Liver (tissue), 9 donors: ENCODE measurements around the gene ACER2. TPM values are rescaled to one million over a fixed set of nuclear protein-coding genes. Genes with fewer than 3 reads are reported as not detected.

Source experiments
- DNase-seq: peaks from one replicate; pipeline ENCODE4 v3.0.0-alpha.2; 2017; ENCODE audit warnings: low spot score
- H3K27ac ChIP-seq, 2 donors: one replicate each; pipeline ENCODE4 v1.7.0; 2013; ENCODE audit warnings: inconsistent platforms in 2 of 2, low read length in 2 of 2, control low read depth in 1 of 2, low read depth in 1 of 2, mild to moderate bottlenecking in 1 of 2
- H3K27me3 ChIP-seq, 4 donors: one replicate each; pipeline versions ENCODE4 v1.6.1 to v1.7.0; 2013; ENCODE audit warnings: low read length in 3 of 4, inconsistent platforms in 1 of 4, mild to moderate bottlenecking in 1 of 4, moderate library complexity in 1 of 4; ENCODE audit not compliant: control insufficient read depth in 4 of 4, insufficient read depth in 4 of 4
- H3K36me3 ChIP-seq, 4 donors: one replicate each; pipeline versions ENCODE4 v1.6.1 to v1.7.0; 2013; ENCODE audit warnings: low read length in 3 of 4, mild to moderate bottlenecking in 3 of 4, low read depth in 1 of 4, moderate library complexity in 1 of 4; ENCODE audit not compliant: control insufficient read depth in 4 of 4, insufficient read depth in 3 of 4
- H3K4me1 ChIP-seq, 4 donors: one replicate each; pipeline versions ENCODE4 v1.6.1 to v1.7.0; 2013; ENCODE audit warnings: low read length in 3 of 4, mild to moderate bottlenecking in 3 of 4, moderate library complexity in 1 of 4; ENCODE audit not compliant: control insufficient read depth in 4 of 4, insufficient read depth in 4 of 4
- H3K4me3 ChIP-seq, 3 donors: one replicate each; pipeline versions ENCODE4 v1.6.1 to v1.7.0; 2013; ENCODE audit warnings: low read length in 3 of 3, control low read depth in 1 of 3, low read depth in 1 of 3, mild to moderate bottlenecking in 1 of 3
- H3K9ac ChIP-seq, 2 donors: one replicate each; pipeline ENCODE4 v1.7.0; 2013; ENCODE audit warnings: low read length in 2 of 2, mild to moderate bottlenecking in 2 of 2, moderate library complexity in 2 of 2, control low read depth in 1 of 2, low read depth in 1 of 2
- H3K9me3 ChIP-seq, 4 donors: one replicate each; pipeline versions ENCODE4 v1.6.1 to v1.7.0; 2013; ENCODE audit warnings: low read length in 3 of 4; ENCODE audit not compliant: control insufficient read depth in 4 of 4
- ATF3 ChIP-seq: IDR thresholded peaks from 2 replicates; pipeline ENCODE4 v1.6.1; 2016; ENCODE audit warnings: antibody characterized with exemption
- CTCF ChIP-seq: fragments of 150-350 bp; IDR thresholded peaks from 2 replicates; pipeline ENCODE4 v1.5.1; 2017; ENCODE audit warnings: improper control_type of control experiment, low read depth, low read length; ENCODE audit not compliant: missing input control
- EGR1 ChIP-seq, 2 donors: IDR thresholded peaks; 2 replicates each; pipeline ENCODE4 v1.6.1; 2016 to 2018; ENCODE audit warnings: antibody characterized with exemption in 2 of 2, low read depth in 2 of 2
- FOXA2 ChIP-seq: IDR thresholded peaks from 2 replicates; pipeline ENCODE4 v1.6.1; 2016; ENCODE audit warnings: antibody characterized with exemption
- HNF4A ChIP-seq, 2 donors: conservative IDR thresholded peaks; 2 replicates each; pipeline ENCODE4 v1.6.1; 2016; ENCODE audit warnings: antibody characterized with exemption in 2 of 2, mild to moderate bottlenecking in 2 of 2
- HNF4G ChIP-seq: IDR thresholded peaks from 2 replicates; pipeline ENCODE4 v1.6.1; 2016; ENCODE audit warnings: antibody characterized with exemption
- JUND ChIP-seq, 2 donors: IDR thresholded peaks; 2 replicates each; pipeline ENCODE4 v1.6.1; 2016; ENCODE audit warnings: antibody characterized with exemption in 2 of 2
- MAX ChIP-seq: IDR thresholded peaks from 2 replicates; pipeline ENCODE4 v1.6.1; 2016; ENCODE audit warnings: antibody characterized with exemption
- NR2F2 ChIP-seq: IDR thresholded peaks from 2 replicates; pipeline ENCODE4 v1.6.1; 2016; ENCODE audit warnings: antibody characterized with exemption
- RAD21 ChIP-seq, 2 donors: IDR thresholded peaks; 2 replicates each; pipeline ENCODE4 v1.6.1; 2016; ENCODE audit warnings: antibody characterized with exemption in 2 of 2, mild to moderate bottlenecking in 2 of 2
- REST ChIP-seq: IDR thresholded peaks from 2 replicates; pipeline ENCODE4 v1.6.1; 2016; ENCODE audit warnings: antibody characterized with exemption, mild to moderate bottlenecking
- RXRA ChIP-seq, 2 donors: IDR thresholded peaks; 2 replicates each; pipeline ENCODE4 v1.6.1; 2017 to 2018; ENCODE audit warnings: antibody characterized with exemption in 2 of 2, mild to moderate bottlenecking in 1 of 2
- SP1 ChIP-seq: IDR thresholded peaks from 2 replicates; pipeline ENCODE4 v1.6.1; 2018; ENCODE audit warnings: antibody characterized with exemption, mild to moderate bottlenecking
- TAF1 ChIP-seq: conservative IDR thresholded peaks from 2 replicates; pipeline ENCODE4 v1.6.1; 2016; ENCODE audit warnings: antibody characterized with exemption, mild to moderate bottlenecking
- ZBTB33 ChIP-seq: IDR thresholded peaks from 2 replicates; pipeline ENCODE4 v1.6.1; 2016; ENCODE audit warnings: antibody characterized with exemption
- WGBS: extraction: QIAGEN DNeasy Blood & Tissue Kit; methylation state at CpG from one replicate; pipeline ENCODE4 v1.1.7; 2013; 5-methylcytosine and 5-hydroxymethylcytosine counted together
- polyA plus RNA-seq, 2 donors: library from polyadenylated mRNA; stranded (reverse) in 1 of 2; unstranded in 1 of 2; fragments of 200-250 nt in 1 of 2; fragments of >200 nt in 1 of 2; fragmentation: Nextera tagmentation in 1 of 2; extraction: Ambion mirVana in 1 of 2; gene quantifications; one replicate each; pipeline versions ENCODE4 v1.2.1 to v1.2.3, GENCODE V29; 2013 to 2015
- total RNA-seq, 2 donors: library from RNA; depleted of rRNA; stranded (reverse); fragments of >200 nt; gene quantifications; one replicate each; pipeline ENCODE4 v1.2.3, GENCODE V29; 2014
- donor health status: healthy.
- donor health status: healthy.
- donor health status: healthy.
- donor health status: healthy.
- donor health status: healthy.

Gene ACER2
- total and polyA plus RNA-seq, 4 donors = 0.47 to 4.0 (median 1.9) TPM

GRCh38 chr9:19460243-19460642 lies 51.4 kb downstream of the ACER2 start (continued):
- TF ChIP-seq REST (no peak), MAX (no peak), CTCF (no peak)

- H3K36me3 ChIP-seq = no peaks in the 10 kb centered on the region
- no peak overlapping the region for H3K4me3 ChIP-seq
- H3K9ac ChIP-seq = no peak overlapping the region
- WGBS = 93% methylated on average over 26 of the region's 26 CpGs
- H3K27me3 ChIP-seq = no peaks in the 10 kb centered on the region
- no peaks in the 10 kb centered on the region for H3K9me3 ChIP-seq
- no peak for TF ChIP-seq SP1
- TF ChIP-seq TAF1 = no peak
- no peak for TF ChIP-seq ZBTB33
- no peak for TF ChIP-seq NR2F2
- no peak for TF ChIP-seq JUND (IDR thresholded peaks at IDR 0.05)
- TF ChIP-seq EGR1 (IDR thresholded peaks at IDR 0.05; ENCODE audit: low read depth in 2 of 2) = no peak
- no peak for TF ChIP-seq FOXA2
- TF ChIP-seq REST = no peak
- no peak for TF ChIP-seq ATF3
- TF ChIP-seq RXRA (IDR thresholded peaks at IDR 0.05) = no peak
- no peak for TF ChIP-seq CTCF
- TF ChIP-seq RAD21 (IDR thresholded peaks at IDR 0.05) = no peak
- no peak for TF ChIP-seq HNF4A (conservative IDR thresholded peaks at IDR 0.05)
- TF ChIP-seq HNF4G = no peak
- no peak overlapping the region for H3K27ac ChIP-seq
- H3K4me1 ChIP-seq = peaks cover 0 to 12% (median 9%) of the 10 kb centered on the region in 4 donors
- DNase-seq = no peak
These were observed 52.3 kb downstream of the ACER2 start for GRCh38 chr9:19461135-19461534.
